ENCODE data around the gene GPC1. TPM values are rescaled to one million over a fixed set of nuclear protein-coding genes. Genes with fewer than 3 reads are reported as not detected.

Gene GPC1
- total RNA-seq, 2 experiments from 2014 or later: 0.83 to 1.2 TPM

DNA sequence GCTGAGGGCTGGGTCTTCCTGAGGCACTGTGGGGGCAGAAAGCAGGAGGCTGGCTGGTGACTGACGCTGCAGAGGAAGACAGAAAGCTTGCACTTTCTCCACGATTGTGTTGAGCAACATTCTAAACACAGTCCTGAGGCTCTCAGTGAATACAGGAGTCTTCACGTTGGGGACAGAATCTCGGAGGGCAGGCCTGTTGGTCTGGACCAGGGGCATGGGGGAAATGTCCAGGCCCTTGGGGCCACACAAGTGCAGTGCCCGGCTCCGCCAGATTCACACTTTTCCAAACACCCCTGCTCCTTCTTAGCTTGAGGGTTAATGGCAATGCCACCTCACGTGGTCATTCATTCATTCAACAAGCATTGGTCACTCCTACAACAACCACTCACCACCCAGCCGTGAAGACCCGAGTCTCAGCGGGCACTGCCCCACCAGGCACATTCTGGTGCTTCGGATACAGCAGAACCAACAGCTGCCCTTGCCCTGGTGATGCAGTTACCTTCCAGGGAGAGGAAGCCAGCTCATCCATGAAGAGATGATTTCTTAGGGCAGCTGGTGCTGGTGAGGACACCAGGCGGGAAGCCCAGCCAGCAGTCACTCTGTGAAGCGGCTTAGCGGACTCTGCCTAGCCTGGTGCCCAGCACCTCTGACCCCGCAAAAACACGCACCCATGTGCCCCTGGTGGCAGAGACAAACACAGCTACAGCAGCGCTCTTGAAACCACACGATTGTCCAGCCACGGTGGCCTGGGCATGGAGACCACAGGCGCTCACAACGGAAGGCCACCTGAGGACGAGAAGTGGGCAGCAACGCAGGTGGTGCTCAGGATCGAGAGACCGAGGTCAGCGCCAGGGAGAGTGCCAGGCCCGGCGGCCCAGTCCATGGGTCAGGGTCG is 10.9 kb upstream of the GPC1 start:
- ChIA-PET CTCF (no interaction called here), POLR2A (no interaction called here)
- peaks cover 9% of the 10 kb centered on the region for H3K9me3 Mint-ChIP-seq
- H3K36me3 Mint-ChIP-seq (ENCODE audit: low read depth): no peaks in the 10 kb centered on the region
- no peak overlapping the region for H3K4me3 Mint-ChIP-seq
- intact Hi-C loops (cut with micrococcal nuclease): no loop called here
- no peak overlapping the region for H3K27ac Mint-ChIP-seq
- H3K27me3 Mint-ChIP-seq: peaks cover 2% of the 10 kb centered on the region
- peaks cover 15% of the 10 kb centered on the region for H3K4me1 Mint-ChIP-seq (ENCODE audit: low read depth)
- DNase-seq: no peak
- ATAC-seq: no peak
- TF ChIP-seq, protein P1, sequence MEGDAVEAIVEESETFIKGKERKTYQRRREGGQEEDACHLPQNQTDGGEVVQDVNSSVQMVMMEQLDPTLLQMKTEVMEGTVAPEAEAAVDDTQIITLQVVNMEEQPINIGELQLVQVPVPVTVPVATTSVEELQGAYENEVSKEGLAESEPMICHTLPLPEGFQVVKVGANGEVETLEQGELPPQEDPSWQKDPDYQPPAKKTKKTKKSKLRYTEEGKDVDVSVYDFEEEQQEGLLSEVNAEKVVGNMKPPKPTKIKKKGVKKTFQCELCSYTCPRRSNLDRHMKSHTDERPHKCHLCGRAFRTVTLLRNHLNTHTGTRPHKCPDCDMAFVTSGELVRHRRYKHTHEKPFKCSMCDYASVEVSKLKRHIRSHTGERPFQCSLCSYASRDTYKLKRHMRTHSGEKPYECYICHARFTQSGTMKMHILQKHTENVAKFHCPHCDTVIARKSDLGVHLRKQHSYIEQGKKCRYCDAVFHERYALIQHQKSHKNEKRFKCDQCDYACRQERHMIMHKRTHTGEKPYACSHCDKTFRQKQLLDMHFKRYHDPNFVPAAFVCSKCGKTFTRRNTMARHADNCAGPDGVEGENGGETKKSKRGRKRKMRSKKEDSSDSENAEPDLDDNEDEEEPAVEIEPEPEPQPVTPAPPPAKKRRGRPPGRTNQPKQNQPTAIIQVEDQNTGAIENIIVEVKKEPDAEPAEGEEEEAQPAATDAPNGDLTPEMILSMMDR (IDR thresholded peaks at IDR 0.05): no peak

DNA sequence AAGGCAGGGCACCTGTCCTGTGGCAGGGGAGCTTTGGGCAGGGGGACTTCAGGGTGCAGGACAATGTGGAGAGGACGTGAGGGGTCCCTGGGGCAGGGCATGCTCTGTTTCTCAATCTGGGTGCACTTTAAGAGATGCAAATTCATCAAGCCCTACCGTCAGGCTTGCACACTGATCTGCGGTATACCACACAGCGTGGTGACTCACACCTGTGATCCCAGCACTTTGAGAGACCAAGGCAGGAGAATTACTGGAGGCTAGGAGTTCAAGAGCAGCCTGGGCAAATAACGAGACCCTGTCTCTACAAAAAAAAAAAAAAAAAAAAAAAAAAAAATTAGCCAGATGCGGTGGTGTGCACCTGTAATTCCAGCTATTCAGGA is 10.2 kb upstream of the GPC1 start:
- TF ChIP-seq, protein P1 (IDR thresholded peaks at IDR 0.05): no peak
- peaks cover 2% of the 10 kb centered on the region for H3K27me3 Mint-ChIP-seq
- no peaks in the 10 kb centered on the region for H3K36me3 Mint-ChIP-seq (ENCODE audit: low read depth)
- H3K4me3 Mint-ChIP-seq: no peak overlapping the region
- POLR2A ChIA-PET: no interaction called here
- peaks cover 15% of the 10 kb centered on the region for H3K4me1 Mint-ChIP-seq (ENCODE audit: low read depth)
- H3K27ac Mint-ChIP-seq: no peak overlapping the region
- intact Hi-C loops (cut with micrococcal nuclease): no loop called here
- DNase-seq (no peak), ATAC-seq (no peak)
- CTCF ChIA-PET: no interaction called here
- peaks cover 7% of the 10 kb centered on the region for H3K9me3 Mint-ChIP-seq

DNA sequence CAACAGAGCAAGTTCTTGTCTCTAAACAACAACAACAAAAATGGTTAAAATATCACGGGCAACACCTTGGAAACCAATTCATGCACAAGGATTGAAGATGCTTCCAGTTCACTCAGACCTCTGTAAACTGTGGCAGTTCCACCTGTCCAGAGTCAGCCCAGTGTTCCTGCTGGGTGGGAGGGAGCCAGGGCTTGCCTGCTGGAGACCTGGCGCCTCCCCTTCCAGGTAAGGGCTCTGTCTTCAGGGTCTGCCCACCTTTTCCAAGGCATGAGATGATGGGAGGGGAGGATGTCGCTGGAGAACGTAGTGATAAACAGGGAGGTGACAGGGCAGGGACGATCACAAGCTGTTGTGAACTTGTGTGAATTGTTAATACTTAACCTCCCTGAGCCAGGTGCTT is 9.8 kb upstream of the GPC1 start:
- ATAC-seq: no peak
- Mint-ChIP-seq H3K36me3 (ENCODE audit: low read depth) (no peaks in the 10 kb centered on the region), H3K4me3 (no peak overlapping the region), H3K27ac (no peak overlapping the region), H3K9me3 (peaks cover 6% of the 10 kb centered on the region), H3K27me3 (peaks cover 2% of the 10 kb centered on the region), H3K4me1 (ENCODE audit: low read depth) (peaks cover 15% of the 10 kb centered on the region)
- no peak for DNase-seq
- intact Hi-C loops (cut with micrococcal nuclease): no loop called here
- POLR2A ChIA-PET: no interaction called here
- CTCF ChIA-PET: no interaction called here
- TF ChIP-seq, protein P1 (IDR thresholded peaks at IDR 0.05): no peak

DNA sequence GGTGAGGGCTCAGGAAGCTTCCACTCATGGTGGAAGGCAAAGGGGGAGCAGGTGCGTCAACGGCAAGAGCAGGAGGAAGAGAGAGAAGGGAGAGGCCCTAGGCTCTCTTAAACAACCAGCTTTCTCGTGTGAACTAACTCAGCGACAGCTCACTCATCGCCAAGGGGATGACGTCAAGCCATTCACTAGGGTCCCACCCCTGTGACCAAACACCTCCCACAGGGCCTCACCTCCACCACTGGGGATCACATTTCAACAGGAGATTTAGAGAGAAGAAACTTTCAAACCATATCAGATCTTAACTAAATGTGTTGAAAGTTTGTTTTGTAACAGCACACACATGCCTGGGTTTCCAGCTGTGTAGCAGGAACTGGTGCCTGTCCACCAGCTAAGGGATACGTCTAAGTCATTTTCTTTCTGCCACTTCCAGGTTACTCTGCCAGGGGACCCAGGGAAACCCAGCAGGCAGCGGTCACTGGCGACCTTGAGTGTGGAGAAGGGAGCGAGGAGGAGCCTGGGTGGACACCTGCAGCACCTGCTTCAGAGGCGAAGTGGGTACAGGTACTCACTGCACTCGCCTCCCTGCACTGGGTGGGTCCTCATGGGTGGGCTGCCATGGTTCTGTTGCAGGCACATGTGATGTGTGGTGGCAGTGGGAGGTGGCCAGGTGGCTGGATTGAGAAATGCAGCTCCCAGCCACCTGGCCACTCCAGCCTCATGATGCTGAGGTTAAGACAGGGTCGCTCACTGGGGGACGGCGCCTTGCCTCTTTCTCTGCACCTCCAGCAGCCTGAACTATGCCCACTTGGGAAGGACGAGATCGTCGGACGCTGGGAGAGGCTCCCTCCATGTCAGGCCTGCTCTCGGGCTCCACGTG is 8.4 kb upstream of the GPC1 start:
- TF ChIP-seq, protein P1 (IDR thresholded peaks at IDR 0.05): no peak
- Mint-ChIP-seq H3K36me3 (ENCODE audit: low read depth) (no peaks in the 10 kb centered on the region), H3K27ac (no peak overlapping the region), H3K4me1 (ENCODE audit: low read depth) (peaks cover 15% of the 10 kb centered on the region), H3K27me3 (peaks cover 2% of the 10 kb centered on the region), H3K4me3 (no peak overlapping the region), H3K9me3 (peaks cover 6% of the 10 kb centered on the region)
- ATAC-seq (peak; percentile 47), DNase-seq (peak; percentile 32)
- ChIA-PET POLR2A (no interaction called here), CTCF (interaction anchor here (1.3 to 1.8 kb wide), 2 partner anchors 9 to 194 kb away, joined by 3 to 4 read pairs; no protein-coding TSS in a partner anchor)
- intact Hi-C loops (cut with micrococcal nuclease): no loop called here

All from activated CD8-positive, alpha-beta T cell treated with anti-CD3 and anti-CD28 coated beads for 36 hours (primary cell).